C4-2B (cell line): ENCODE results near the gene JMJD4.

ENCODE experiments used
- ZFX ChIP-seq: fragments of 450-650 bp; IDR thresholded peaks from 2 replicates; pipeline ENCODE4 v1.6.1; 2017
- TF ChIP-seq, protein P1 (sequence below): fragments of 450-650 bp; conservative IDR thresholded peaks from 2 replicates; pipeline ENCODE4 v1.5.1; 2017; ENCODE audit warnings: mild to moderate bottlenecking

GRCh38 chr1:227759341-227760300 lies 24.5 kb upstream of the JMJD4 start:
- TF ChIP-seq, protein P1, sequence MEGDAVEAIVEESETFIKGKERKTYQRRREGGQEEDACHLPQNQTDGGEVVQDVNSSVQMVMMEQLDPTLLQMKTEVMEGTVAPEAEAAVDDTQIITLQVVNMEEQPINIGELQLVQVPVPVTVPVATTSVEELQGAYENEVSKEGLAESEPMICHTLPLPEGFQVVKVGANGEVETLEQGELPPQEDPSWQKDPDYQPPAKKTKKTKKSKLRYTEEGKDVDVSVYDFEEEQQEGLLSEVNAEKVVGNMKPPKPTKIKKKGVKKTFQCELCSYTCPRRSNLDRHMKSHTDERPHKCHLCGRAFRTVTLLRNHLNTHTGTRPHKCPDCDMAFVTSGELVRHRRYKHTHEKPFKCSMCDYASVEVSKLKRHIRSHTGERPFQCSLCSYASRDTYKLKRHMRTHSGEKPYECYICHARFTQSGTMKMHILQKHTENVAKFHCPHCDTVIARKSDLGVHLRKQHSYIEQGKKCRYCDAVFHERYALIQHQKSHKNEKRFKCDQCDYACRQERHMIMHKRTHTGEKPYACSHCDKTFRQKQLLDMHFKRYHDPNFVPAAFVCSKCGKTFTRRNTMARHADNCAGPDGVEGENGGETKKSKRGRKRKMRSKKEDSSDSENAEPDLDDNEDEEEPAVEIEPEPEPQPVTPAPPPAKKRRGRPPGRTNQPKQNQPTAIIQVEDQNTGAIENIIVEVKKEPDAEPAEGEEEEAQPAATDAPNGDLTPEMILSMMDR: no peak
- TF ChIP-seq ZFX: no peak
